ENCODE data around the gene BMP7. TPM values are rescaled to one million over a fixed set of nuclear protein-coding genes. Genes with fewer than 3 reads are reported as not detected.

The BMP7 gene
- total RNA-seq, 1 donor from 2014 or later, result not detected

DNA sequence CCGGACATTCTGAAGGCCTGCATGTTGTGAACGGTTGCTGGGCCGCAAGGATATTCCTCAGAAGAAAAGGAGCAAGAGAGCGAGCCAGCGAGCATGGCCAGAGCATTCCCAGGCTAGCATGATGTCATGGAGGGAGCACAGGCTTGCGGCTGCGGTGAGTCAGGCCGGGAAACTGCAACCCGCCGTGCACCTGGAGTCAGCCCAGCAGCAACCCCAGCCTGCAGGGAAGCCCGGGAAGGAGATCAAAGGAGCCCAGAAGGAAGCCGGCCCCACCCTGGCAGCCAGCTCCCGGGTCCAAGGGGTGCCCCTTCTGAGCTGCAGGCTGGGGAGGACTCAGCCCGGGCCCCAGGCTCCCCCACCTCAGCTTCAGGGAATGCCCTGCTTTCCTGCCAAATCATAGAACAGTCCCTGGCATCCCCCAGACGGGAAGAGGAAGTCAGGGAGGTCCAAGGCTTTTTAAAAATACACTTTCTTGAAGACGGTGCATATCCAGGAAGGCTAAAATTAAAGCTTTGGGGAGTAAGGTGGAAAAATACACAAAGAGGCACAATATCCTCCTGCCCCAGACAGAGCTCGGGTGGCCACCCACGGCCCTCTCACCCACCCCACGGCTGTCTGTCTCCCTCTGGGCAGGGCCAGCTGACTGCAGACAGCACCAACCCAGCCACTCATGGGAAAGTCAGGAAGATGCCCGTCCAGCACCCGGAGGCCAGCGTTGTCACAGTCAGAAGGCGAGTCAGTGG is 53.7 kb downstream of the BMP7 start:
- Mint-ChIP-seq H3K27ac (no peak overlapping the region), H3K27me3 (ENCODE audit: low read depth) (peaks cover 4% of the 10 kb centered on the region), H3K4me1 (ENCODE audit: low read depth) (peaks cover 1% of the 10 kb centered on the region), H3K9me3 (no peaks in the 10 kb centered on the region), H3K36me3 (ENCODE audit: low read depth) (no peaks in the 10 kb centered on the region), H3K4me3 (ENCODE audit: low read depth) (no peak overlapping the region)
- intact Hi-C loops (cut with micrococcal nuclease), result no loop called here
- DNase-seq (ENCODE audit: low spot score), result no peak

DNA sequence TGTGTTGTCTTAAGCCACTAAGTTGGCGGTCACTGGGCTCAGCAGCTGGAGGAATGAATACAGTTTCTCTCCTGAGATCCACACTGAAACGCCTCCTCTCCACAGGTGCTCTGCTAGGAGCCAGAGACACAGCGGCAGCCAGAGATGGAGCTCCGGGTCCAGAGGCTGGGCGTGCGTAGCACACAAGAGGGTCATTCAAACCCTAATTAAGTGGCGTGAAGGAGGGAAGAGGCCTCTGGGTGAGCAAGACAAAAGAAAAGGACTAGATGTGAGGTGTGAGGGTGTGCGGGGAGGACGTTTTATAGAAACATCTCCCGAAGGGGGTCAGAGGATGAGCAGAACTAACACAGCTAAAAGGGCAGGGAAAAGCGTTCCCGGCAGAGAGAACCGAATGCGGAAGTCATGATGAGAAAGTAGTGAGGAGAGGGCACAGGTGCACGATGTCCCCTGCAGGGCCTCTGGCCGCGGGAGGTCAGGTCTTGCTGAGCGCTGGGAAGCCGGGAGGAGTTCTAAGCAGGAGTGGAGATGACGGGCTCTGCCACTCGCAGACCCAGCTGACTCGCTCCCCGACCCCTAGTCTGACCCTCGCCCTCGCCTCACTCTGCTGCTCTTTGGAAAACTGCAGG is 54.4 kb downstream of the BMP7 start:
- Mint-ChIP-seq H3K4me3 (ENCODE audit: low read depth) (no peak overlapping the region), H3K9me3 (peaks cover under 1% of the 10 kb centered on the region)

DNA sequence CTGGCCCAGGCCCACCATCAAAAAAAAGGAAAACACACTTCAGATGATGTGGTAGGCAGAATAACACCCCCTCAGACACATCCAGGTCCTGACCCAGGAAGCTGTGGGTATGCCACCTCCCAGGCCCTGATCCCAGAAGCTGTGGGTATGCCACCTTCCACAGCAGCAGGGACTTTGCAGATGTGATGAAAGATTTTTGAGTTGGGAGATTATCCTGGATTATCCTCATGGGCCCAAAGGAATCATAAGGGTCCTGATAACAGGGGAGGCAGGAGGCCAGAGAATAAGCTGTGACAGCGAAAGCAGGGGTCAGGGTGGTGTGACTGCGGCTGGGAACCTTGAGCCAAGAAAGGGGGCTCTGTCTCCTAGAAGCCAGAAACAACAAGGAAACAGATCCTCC is 55.0 kb downstream of the BMP7 start:
- intact Hi-C loops (cut with micrococcal nuclease), result no loop called here
- peaks cover 1% of the 10 kb centered on the region for H3K4me1 Mint-ChIP-seq (ENCODE audit: low read depth)
- H3K27ac Mint-ChIP-seq, result no peak overlapping the region
- H3K27me3 Mint-ChIP-seq (ENCODE audit: low read depth), result peaks cover 4% of the 10 kb centered on the region
- no peak overlapping the region for H3K4me3 Mint-ChIP-seq (ENCODE audit: low read depth)
- DNase-seq (ENCODE audit: low spot score), result no peak
- H3K9me3 Mint-ChIP-seq, result peaks cover 3% of the 10 kb centered on the region
- no peaks in the 10 kb centered on the region for H3K36me3 Mint-ChIP-seq (ENCODE audit: low read depth)

More for the DNA sequence above, 54.4 kb downstream of the BMP7 start:
- intact Hi-C loops (cut with micrococcal nuclease), result no loop called here
- no peaks in the 10 kb centered on the region for H3K36me3 Mint-ChIP-seq (ENCODE audit: low read depth)
- peaks cover 1% of the 10 kb centered on the region for H3K4me1 Mint-ChIP-seq (ENCODE audit: low read depth)
- peaks cover 4% of the 10 kb centered on the region for H3K27me3 Mint-ChIP-seq (ENCODE audit: low read depth)
- no peak for DNase-seq (ENCODE audit: low spot score)
- no peak overlapping the region for H3K27ac Mint-ChIP-seq

DNA sequence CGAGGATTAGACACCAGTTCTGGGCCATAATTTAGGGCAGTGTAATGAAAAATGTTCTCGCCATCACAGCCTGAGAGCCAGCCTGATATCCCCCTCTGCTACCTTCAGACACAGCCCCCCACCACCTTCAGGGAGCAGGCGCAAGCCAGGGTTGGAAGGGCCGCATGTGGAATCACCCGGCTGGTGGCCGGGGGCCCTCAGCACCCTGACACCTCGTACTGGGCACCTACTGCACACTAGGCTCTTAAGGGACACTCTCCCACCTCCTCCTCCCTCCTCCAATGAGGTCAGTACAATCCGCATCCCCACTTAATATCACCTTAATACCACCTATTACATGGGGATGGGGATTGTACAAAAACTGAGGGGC is 55.5 kb downstream of the BMP7 start:
- intact Hi-C loops (cut with micrococcal nuclease), result no loop called here
- no peak for DNase-seq (ENCODE audit: low spot score)
- H3K27me3 Mint-ChIP-seq (ENCODE audit: low read depth), result peaks cover 4% of the 10 kb centered on the region
- peaks cover 1% of the 10 kb centered on the region for H3K4me1 Mint-ChIP-seq (ENCODE audit: low read depth)
- no peak overlapping the region for H3K27ac Mint-ChIP-seq
- H3K36me3 Mint-ChIP-seq (ENCODE audit: low read depth), result no peaks in the 10 kb centered on the region
- no peak overlapping the region for H3K4me3 Mint-ChIP-seq (ENCODE audit: low read depth)
- H3K9me3 Mint-ChIP-seq, result peaks cover 3% of the 10 kb centered on the region

DNA sequence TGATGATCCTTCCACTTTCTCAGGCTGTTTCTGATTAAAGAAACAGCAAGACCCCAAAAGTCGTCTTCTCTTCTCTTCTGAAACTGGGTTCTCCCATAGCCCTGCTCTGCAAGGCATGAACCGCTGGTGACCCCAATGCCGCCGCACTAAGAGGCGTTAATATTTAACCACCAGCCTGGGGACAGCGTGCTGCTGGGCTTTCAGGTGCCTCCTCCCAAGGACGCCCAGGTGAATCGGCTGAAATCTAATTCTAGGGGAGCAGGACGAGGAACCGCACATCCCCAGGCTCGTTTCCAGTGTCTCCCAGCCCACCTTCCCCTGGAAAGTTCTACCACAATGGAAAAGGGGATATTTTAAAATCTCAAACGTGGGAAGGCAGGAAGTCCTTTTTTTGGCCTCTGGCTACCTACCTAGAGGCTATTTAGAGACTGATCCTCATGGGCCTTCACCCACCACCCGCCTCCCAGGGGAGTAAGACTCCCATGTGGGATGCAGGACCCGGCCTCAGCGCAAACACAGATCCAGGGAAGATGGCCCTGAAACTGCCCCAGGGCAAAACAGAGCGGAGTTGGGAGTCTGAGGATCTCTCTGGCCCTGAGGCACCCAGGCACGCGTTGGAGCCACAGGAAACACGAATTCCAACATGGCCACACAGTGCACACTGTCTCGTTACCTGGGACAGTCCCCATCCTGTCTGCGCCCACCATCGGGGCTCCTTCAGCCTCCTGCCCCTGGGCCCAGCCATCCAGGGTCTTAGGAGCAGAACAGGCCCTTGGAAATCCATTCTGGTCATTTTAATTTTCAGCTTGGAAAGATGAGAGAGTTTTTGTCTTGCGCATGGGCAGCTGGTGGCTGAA is 56.2 kb downstream of the BMP7 start:
- Mint-ChIP-seq H3K27me3 (ENCODE audit: low read depth) (peaks cover 4% of the 10 kb centered on the region), H3K27ac (no peak overlapping the region), H3K4me3 (ENCODE audit: low read depth) (no peak overlapping the region), H3K9me3 (peaks cover 3% of the 10 kb centered on the region), H3K4me1 (ENCODE audit: low read depth) (peaks cover 1% of the 10 kb centered on the region), H3K36me3 (ENCODE audit: low read depth) (no peaks in the 10 kb centered on the region)
- intact Hi-C loops (cut with micrococcal nuclease), result no loop called here
- DNase-seq (ENCODE audit: low spot score), result no peak

DNA sequence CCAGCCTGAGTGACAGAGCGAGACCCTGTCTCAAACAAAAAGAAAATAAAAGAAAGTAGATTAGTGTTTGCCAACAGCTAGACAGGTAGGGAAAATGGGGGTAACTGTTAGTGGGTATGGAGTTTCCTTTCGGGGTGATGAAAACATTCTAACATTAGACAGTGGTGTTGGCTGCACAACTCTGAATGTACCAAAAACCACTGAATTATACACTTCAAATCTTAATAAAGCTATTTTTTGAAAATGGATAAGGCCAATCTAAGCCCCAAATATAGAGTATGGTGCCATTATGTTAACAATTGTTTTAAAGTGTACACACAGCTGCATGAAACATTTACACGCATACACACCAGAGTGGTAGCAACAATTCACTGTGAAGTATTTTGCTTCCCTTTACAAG is 57.0 kb downstream of the BMP7 start:
- Mint-ChIP-seq H3K27me3 (ENCODE audit: low read depth) (peaks cover 4% of the 10 kb centered on the region), H3K27ac (no peak overlapping the region), H3K4me1 (ENCODE audit: low read depth) (peaks cover 1% of the 10 kb centered on the region), H3K36me3 (ENCODE audit: low read depth) (no peaks in the 10 kb centered on the region), H3K4me3 (ENCODE audit: low read depth) (no peak overlapping the region), H3K9me3 (peaks cover 3% of the 10 kb centered on the region)
- intact Hi-C loops (cut with micrococcal nuclease), result no loop called here
- DNase-seq (ENCODE audit: low spot score), result no peak

DNA sequence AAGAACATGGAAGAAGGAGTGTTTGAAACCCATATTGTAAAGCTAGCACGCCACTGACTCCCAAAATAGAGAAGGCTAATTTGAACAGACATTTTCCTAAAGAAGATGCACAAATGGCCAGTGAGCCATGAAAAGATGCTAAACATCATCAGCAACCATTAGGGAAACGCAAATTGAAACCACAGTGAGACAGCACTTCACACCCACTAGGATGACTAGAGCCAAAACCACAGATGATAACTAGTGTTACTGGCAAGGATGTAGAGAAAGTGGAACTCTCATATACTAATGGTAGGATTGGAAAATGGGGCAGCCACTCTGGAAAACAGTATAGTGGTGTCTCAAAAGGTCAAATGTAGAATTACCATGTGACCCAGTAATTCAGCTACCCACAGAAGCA is 58.2 kb downstream of the BMP7 start:
- intact Hi-C loops (cut with micrococcal nuclease), result no loop called here
- Mint-ChIP-seq H3K4me1 (ENCODE audit: low read depth) (peaks cover 1% of the 10 kb centered on the region), H3K27me3 (ENCODE audit: low read depth) (peaks cover 4% of the 10 kb centered on the region), H3K27ac (no peak overlapping the region), H3K36me3 (ENCODE audit: low read depth) (no peaks in the 10 kb centered on the region), H3K4me3 (ENCODE audit: low read depth) (no peak overlapping the region), H3K9me3 (peaks cover 3% of the 10 kb centered on the region)
- DNase-seq (ENCODE audit: low spot score), result no peak

DNA sequence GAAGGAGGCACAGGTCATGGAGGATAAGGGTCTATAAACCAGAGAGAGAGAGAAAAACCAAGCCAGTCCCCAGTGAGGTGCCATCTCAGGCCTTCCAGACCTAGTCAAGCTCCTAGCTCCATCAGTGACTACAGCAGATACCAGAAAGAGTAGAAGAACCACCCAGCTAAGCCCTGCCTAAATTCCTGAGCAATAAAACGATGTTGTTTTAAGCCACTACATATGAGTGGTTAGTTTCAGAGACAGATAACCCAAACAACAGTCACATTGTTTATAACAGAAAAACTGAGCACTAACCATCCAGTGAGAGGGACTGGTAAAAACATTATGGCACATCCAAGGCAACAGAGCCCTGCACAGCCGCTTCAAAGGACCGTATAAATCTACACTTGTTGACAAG is 59.2 kb downstream of the BMP7 start:
- H3K27me3 Mint-ChIP-seq (ENCODE audit: low read depth), result peaks cover 4% of the 10 kb centered on the region
- peaks cover 1% of the 10 kb centered on the region for H3K4me1 Mint-ChIP-seq (ENCODE audit: low read depth)
- peaks cover 3% of the 10 kb centered on the region for H3K9me3 Mint-ChIP-seq
- no peaks in the 10 kb centered on the region for H3K36me3 Mint-ChIP-seq (ENCODE audit: low read depth)
- H3K27ac Mint-ChIP-seq, result no peak overlapping the region
- intact Hi-C loops (cut with micrococcal nuclease), result no loop called here
- H3K4me3 Mint-ChIP-seq (ENCODE audit: low read depth), result no peak overlapping the region
- DNase-seq (ENCODE audit: low spot score), result no peak

DNA sequence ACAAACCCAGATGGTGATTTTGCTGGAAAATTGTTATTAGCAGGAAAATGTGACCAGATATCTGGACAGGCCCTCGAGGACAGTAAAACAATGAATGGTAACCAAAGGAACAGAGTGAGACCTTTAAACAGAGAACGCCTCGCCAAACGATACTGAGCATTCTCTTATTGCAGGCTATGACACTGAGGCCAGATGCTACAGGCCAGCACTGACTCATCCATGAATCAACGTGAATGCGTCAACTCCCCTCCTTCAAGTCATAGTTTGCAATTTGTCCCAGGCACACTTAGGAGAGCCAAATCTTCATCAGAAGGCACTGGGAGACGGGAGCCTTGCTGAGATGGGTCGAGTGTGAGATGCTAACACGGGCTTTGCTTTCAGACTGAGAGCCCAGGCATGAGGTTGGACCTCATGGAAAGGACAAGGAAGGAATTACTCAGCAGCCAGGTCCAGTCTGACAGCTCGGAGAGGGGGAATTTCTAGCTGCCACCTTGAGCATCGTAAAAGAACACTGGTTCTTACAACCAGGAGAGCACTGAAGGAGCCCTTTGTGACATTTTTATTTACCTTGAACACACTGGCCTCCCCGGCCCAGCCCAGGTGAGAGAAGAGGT is 60.7 kb downstream of the BMP7 start:
- intact Hi-C loops (cut with micrococcal nuclease), result no loop called here
- Mint-ChIP-seq H3K36me3 (ENCODE audit: low read depth) (no peaks in the 10 kb centered on the region), H3K4me3 (ENCODE audit: low read depth) (no peak overlapping the region), H3K27me3 (ENCODE audit: low read depth) (no peaks in the 10 kb centered on the region), H3K4me1 (ENCODE audit: low read depth) (peaks cover 1% of the 10 kb centered on the region), H3K27ac (no peak overlapping the region), H3K9me3 (peaks cover 3% of the 10 kb centered on the region)
- DNase-seq (ENCODE audit: low spot score), result no peak

DNA sequence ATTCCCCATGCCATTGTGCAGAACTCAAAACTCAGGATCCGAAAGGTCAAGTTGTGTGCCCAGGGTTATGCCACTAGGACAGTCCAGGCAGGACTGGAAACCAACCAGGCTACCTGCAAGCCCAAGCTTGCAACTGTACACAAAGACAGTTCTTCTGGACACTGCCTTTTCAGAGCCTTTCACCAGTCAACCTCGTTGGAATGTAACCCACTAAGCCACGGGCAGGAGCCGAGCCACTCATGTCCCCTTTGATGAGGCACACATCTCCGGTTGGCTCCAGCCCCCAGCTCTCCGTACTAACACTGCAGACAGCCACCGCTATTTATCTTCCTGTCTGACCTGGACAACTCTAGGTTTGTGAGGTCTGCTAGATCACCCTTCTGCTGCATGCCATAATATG is 62.5 kb downstream of the BMP7 start:
- Mint-ChIP-seq H3K27ac (no peak overlapping the region), H3K36me3 (ENCODE audit: low read depth) (no peaks in the 10 kb centered on the region), H3K9me3 (peaks cover 3% of the 10 kb centered on the region), H3K4me3 (ENCODE audit: low read depth) (no peak overlapping the region), H3K4me1 (ENCODE audit: low read depth) (peaks cover 1% of the 10 kb centered on the region), H3K27me3 (ENCODE audit: low read depth) (no peaks in the 10 kb centered on the region)
- intact Hi-C loops (cut with micrococcal nuclease), result no loop called here
- DNase-seq (ENCODE audit: low spot score), result no peak

DNA sequence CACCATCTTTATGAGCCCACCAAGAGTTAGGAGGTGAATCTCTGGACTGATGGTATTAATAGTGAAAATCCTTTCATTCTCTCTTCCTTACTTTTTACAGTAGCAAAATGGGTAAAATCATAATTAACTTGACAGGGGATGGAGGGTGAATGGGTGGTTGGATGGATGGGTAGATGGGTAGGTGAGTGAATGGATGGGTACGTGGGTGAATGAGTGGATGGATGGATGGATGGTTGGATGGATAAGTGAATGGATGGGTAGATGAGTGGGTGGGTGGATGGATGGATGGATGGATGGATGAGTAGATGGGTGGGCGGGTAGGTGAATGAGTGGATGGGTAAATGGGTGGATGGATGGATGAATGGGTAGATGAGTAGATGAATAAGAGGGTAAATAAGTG is 63.2 kb downstream of the BMP7 start:
- Mint-ChIP-seq H3K4me3 (ENCODE audit: low read depth) (no peak overlapping the region), H3K27me3 (ENCODE audit: low read depth) (no peaks in the 10 kb centered on the region), H3K9me3 (peaks cover 3% of the 10 kb centered on the region), H3K36me3 (ENCODE audit: low read depth) (no peaks in the 10 kb centered on the region), H3K4me1 (ENCODE audit: low read depth) (no peaks in the 10 kb centered on the region), H3K27ac (no peak overlapping the region)
- no peak for DNase-seq (ENCODE audit: low spot score)
- intact Hi-C loops (cut with micrococcal nuclease), result no loop called here

DNA sequence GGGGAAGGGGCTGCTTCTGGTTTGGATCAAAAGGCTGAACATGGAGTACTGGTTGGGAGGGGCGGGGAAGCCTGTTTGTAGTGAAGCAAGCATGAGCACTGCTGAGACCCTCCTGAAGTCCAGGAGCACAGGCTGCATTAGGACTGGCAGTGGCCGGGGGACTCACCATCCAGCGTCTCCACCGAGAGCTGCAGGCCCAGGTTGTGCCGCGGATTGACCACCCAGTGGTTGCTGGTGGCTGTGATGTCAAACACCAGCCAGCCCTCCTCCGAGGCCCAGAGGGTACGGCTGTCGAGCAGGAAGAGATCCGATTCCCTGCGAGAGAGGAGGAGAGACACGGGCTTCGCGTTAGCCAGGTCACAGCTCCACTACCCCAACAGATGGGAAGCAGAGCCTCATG is 64.1 kb downstream of the BMP7 start:
- no peaks in the 10 kb centered on the region for H3K27me3 Mint-ChIP-seq (ENCODE audit: low read depth)
- no peaks in the 10 kb centered on the region for H3K4me1 Mint-ChIP-seq (ENCODE audit: low read depth)
- no peak overlapping the region for H3K27ac Mint-ChIP-seq
- no peak for DNase-seq (ENCODE audit: low spot score)
- intact Hi-C loops (cut with micrococcal nuclease), result no loop called here
- H3K4me3 Mint-ChIP-seq (ENCODE audit: low read depth), result no peak overlapping the region
- no peaks in the 10 kb centered on the region for H3K36me3 Mint-ChIP-seq (ENCODE audit: low read depth)
- H3K9me3 Mint-ChIP-seq, result peaks cover 3% of the 10 kb centered on the region

All from activated T-helper 2 cell treated with anti-CD3 and anti-CD28 coated beads, Interferon-gamma antibody, Interleukin-2, Interleukin-4, amounts not matched to agents 10 μg/mL and 5 μg/mL and 100 μg/mL, durations not matched to agents 14 hours and 24 hours and 36 hours (primary cell).